HPDE6-E6E7 (cell line): ENCODE results near the gene CXorf58.
"Not testable (repeated sequence)": the region's sequence is repeated elsewhere in the genome, so short reads cannot be mapped to it uniquely, and the experiment has no call there.

Source experiments
- DNase-seq: peaks from one replicate; pipeline ENCODE4 v3.0.0; 2011; ENCODE audit warnings: missing footprints; ENCODE audit errors: extremely low spot score

CXorf58 gene, protein sequence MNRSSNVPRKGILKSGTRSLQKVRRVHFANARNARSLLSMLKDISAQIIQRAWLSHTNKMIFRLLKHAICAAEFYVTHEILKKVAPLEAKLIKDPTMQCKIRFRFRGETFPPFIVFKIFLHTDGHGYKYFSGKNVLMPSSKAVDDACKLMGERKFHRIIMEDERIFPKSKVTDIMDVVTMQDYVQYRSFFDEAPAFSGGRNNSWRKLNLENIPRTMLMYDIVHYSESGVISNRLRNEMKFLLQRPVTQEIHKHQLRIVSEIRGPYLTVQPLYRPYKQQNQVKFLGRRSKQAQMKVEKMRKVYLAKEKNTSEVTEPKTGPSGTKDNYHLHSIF

DNA sequence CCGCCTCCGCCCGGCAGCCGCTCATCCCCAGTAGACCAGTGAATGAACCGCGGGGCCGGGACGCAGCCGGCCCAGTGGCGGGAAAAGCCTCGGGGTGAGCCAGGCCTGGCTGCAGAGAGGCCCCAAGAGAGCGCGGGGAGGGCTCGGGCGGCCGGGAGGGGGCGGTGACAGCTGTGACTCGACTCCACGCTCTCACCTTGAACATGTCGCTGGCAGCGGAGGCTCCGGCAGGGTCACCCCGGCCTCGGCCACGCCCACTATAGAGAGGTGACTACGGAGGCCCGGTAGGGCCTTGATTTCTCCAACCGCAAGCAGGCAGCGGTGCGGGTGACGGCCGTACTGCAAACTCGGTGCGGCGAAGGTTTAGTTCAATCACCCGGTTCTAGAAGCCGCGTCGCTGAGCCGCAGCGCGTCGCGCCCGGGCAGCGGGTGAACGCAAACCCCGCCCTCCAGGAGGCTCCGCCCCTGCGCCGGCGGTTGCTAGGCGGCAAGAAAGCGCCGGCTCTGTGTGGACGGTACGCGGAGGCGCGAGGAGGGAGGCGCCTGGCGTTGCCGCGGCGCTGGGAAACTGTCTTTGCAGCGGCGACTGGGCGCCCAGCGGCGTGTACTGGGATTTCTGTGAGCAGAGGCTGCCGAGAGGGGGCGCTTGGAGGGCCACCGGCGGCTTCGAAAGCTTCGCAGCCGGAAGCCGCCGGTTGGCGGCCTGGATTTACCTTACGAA is at the start of gene CXorf58, which contains the start of gene APOO:
CXorf58 (plus strand) TSS at position 509 of the 721 bp plus-strand sequence. CDS start 2,297 bp downstream, outside the sequence.
APOO (minus strand) TSS at position 441 of the 721 bp plus-strand sequence; CDS start at position 205, 236 bp downstream.
- peak; percentile 49 for DNase-seq

DNA sequence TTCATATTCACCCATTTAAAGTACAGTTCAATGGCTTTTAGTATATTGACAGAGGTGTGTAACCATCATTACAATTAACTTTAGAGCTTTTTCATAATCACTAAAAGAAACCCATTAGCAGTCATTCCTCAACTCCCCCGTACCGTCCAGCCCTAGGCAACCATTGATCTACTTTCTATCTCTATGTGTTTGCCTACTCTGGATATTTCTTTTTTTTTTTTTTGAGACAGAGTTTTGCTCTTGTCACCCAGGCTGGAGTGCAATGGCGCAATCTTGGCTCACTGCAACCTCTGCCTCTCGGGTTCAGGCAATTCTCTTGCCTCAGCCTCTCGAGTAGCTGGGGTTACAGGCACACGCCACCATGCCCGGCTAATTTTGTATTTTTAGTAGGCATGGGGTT is 48.6 kb upstream of the CXorf58 start:
- not testable (repeated sequence) for DNase-seq

GRCh38 chrX:23861215-23861896 is 46.5 kb upstream of the CXorf58 start:
- DNase-seq: no peak

DNA sequence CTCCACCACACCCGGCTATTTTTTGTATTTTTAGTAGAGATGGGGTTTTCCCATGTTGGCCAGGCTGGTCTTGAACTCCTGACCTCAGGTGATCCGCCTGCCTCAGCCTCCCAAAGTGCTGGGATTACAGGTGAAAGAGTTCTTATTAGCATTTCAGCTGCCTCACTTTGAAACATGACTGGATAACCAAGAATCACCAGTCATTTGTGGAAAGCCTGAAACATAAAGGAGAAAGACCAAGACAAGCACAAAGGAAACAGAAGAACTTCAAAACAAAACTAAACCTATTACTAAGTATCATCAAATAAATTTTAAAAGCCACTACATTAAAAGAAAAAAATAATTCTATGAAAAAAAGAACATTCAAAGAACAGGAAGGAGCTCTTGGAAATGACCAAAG is 45.9 kb upstream of the CXorf58 start:
- not testable (repeated sequence) for DNase-seq

DNA sequence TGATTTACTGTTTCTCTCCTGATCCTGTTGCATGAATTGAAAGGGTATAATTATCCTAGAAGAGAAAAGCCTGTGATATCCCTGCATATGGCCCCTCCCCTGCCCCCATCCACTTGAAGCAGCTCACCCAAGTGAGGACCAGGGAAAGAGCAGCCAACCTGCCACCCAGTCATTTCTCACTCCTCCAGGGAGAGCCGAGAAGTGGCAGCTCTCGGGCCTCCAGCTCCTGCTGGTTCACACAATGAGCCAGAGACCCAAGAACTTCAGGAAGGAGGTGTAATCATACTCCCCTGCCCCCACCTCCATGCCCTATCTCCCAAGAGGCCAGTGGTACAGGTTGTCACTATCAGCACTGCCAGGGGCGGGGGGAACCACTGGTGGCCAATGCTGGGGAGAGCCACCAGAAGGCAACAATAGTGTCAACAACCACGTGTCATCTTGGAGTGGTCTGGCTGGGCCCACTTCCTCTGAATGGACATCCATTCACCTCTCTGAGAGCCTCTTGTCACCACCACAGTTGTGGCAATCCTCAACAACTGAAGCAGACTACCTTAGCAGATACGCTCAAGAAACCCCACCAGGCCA is 43.0 kb upstream of the CXorf58 start:
- no peak for DNase-seq

DNA sequence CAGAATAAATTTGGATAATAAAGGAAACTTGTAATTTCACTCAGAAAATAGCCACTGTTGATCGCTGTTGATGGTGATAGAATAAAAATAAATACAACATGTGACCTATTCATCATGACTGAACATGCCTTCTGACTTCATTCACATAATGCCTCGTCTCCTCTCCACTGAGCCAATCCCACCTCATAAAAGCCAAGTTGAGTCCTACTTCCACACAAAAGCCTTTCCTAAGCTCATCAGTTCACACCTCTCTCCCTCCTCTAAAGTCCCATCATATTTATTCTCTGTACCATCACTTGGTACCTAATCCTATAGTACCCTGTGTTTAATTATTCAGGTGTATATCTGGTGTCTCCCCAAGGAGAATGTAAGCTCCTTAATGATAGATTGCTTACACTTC is 37.8 kb upstream of the CXorf58 start:
- no peak for DNase-seq

DNA sequence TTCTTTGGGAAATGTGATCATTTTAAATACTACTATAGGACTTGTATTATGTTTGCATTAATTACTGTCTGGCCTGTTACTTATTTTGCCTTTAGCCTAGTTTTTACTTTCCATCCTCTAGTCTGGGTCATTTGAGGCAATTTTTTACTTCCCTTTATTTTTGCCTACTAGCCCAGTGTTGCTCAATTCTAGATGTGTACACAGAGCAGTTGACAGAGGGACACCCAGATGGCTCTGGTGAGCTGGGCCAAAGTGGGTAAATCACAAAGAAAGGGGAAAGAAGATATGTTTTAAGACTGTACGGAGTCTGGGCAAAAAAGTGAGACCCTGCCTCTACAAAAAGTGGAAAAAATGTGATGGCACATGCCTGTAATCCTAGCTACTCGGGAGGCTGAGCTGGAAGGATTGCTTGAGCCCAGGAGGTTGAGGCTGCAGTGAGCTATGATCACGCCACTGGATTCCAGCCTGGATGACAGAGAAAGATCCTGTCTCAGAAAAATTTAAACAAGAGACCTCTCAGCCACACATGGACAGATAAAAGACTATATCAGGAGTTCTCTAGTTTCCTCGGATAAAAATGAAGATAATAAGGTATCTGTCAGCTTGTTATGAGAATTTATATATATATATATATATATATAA is 35.8 kb upstream of the CXorf58 start:
- no peak for DNase-seq

GRCh38 chrX:23879380-23880090 is 28.3 kb upstream of the CXorf58 start:
- DNase-seq: no peak

DNA sequence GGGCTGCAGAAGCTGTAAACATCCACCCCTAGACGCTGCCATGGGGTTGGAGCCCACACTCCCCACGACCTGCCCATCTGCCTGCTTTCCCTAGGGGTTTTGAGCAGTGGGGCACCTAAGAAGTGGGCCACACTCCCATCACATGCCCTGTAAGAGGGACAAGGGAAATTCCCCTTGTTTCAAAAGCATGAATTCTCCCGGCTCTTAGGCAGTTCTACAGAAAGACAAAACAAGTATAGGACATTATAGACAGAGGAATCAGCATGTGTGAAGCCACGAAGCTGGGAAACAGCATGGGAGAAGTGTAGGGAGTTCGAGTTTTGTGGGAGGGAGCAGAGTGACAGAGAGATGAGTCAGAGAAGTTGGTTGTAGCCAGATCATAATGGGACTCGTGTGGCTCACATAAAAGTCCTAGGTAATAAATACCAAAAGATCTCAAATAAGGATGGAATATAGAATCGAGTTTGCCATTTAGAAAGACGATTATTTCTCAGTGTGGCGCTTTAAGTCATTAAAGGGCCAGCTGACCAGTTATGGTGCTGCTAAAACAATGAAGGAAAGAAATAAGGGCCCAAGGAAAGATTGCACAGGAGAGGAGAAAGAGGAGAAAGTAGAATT is 24.0 kb upstream of the CXorf58 start:
- peak; percentile 76 for DNase-seq

GRCh38 chrX:23884427-23885024 is 23.3 kb upstream of the CXorf58 start:
- no peak for DNase-seq

DNA sequence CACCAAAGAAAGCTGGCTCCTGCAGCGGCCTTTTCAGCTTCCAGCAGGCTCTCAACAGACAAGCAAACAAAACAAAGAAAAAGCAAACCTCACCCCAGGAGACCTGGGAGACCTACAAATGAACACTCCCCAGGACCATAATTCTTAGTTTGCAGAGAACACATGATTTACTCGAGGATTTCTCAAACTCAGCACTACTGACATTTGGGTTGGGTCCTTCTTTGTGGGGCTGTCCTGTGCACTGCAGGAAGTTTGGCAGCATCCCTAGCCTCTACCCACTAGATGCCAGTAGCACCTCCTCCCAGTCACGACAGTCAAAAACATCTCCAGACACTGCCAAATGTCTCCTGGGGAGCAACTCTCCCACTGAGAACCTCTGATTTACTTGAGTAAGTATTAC is 22.0 kb upstream of the CXorf58 start:
- no peak for DNase-seq

DNA sequence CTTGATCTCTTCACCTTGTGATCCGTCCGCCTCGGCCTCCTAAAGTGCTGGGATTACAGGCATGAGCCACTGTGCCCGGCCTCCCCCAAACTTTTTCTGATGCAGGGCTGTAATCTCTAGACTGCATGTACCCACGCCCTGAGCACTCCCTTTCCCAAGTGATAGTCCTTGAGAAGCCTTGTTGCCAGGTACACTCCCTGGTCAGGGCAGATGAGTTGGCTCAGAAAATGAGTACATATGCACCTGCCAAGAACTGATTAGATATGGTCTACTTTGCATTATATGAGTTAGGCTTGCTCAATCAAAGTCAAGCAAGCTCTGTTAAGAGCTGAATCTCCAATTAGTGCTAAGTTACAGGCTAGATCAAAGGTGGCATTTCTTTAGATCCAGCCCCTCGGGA is 20.4 kb upstream of the CXorf58 start:
- DNase-seq: no peak

DNA sequence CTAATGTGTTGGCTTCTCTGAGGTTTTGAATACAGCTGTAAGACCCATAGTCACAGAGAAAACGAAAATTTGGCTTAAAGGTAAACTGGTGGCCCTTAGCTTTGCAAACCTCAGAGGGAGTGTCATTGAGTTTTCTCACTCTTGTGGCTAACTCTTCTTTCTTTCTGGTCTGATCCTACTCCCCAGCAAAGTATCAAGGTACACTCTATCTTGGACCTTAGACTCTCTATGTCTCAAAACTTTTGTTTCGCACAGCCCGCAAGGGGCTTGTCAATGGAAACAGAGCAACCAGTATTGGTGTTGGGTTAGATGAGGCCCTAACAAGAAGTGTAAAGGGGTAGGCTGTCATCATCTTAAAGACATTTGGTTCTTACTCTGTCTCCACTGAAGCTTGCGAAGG is 19.9 kb upstream of the CXorf58 start:
- DNase-seq: no peak

GRCh38 chrX:23888887-23889501 is 18.8 kb upstream of the CXorf58 start:
- DNase-seq: no peak

- DNase-seq: no peak
Measured at GRCh38 chrX:23890933-23891332, 16.9 kb upstream of the CXorf58 start.

DNA sequence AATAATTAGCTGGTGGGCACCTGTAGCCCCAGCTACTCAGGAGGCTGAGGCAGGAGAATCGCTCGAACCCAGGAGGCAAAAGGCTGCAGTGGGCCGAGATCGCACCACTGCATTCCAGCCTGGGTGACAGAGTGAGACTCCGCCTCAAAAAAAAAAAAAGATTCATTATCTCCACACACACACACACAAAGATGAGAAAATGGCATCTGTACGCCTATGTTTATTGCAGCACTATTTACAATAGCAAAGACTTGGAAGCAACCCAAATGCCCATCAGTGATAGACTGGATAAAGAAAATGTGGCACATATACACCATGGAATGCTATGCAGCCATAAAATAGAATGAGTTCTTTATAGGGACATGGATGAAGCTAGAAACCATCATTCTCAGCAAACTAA is 12.8 kb upstream of the CXorf58 start:
- not testable (repeated sequence) for DNase-seq

DNA sequence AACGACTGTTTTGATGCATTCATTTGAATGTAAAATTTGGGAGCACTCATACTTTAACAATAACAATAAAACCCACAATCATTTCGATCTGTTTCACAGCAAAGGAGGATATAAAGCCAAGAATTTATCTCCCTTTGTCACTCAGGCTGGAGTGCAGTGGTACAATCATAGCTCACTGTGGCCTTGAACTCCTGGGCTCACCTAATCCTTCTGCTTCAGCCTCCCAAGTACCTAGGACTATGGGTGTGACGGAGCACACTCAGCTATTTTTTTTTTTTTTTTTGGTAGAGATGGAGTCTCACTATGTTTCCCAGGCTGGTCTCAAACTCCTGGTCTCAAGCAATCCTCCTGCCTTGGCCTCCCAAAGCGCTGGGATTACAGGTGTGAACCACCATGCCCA is 11.3 kb upstream of the CXorf58 start:
- DNase-seq: not testable (repeated sequence)

DNA sequence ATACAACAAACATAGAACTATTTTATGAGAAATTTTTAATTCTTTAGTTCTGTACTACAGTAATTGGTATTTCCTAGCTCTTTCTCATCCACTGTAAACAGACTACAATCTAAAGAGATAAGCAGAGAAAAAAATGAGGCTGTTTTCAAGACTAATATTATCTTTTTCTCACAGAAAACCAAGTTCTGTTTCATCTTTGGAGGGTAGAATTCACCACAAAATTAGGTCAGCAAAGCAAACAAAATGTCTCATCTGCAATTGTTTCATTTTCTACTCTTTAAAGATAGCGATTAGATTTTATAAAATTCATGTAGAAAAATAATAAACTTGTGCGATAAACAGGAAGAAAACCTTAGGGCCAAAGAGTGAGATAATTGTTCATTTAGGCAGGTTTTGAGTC is 10.8 kb upstream of the CXorf58 start:
- no peak for DNase-seq

DNA sequence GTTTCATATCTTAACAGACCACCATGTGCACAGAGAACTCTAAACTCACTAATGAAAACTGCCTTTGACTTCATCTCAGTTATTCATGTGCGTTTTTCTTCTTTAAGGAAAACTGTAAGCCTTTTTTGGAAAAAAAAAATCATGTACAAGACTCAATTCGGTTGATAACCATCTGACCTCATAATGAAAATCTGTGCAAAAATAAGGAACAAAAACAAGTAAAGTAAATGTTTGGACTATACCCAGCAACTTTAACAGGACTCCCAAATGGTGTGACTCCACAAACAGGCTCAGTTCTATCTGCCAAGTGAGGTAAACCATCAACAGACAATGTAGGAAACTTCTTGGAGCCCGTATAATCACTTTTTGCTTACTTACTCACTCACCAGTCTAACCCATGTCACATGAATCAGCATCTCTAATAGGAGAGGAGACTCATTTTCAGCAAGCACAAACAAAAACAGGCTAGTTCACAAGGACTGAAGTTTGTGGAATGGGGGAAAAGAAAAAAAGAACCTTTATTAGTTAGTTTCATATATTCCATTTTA is 9.3 kb upstream of the CXorf58 start:
- DNase-seq: peak; percentile 15
